ENCODE data around the gene ADCY9.
"Not testable (repeated sequence)": the region's sequence is repeated elsewhere in the genome, so short reads cannot be mapped to it uniquely, and the experiment has no call there.

Gene ADCY9

GRCh38 chr16:4116325-4117249 lies at the start of gene ADCY9:
Gene ADCY9, minus strand, starts transcription at chr16:4116442. Its CDS starts 1,000 bp downstream, at chr16:4115442.
- Histone ChIP-seq H3K27ac (ENCODE audit: low read length) (no peak within 1 kb of the TSS), H3K4me3 (ENCODE audit: low read length) (peak within 1 kb of the TSS; percentile 60), H3K4me1 (ENCODE audit: control insufficient read depth, low read depth, low read length) (no peaks in the 10 kb centered on the region), H3K9me3 (ENCODE audit: control insufficient read depth, low read depth, low read length) (no peaks in the 10 kb centered on the region), H3K36me3 (ENCODE audit: control insufficient read depth, low read depth, low read length) (no peaks in the 10 kb centered on the region), H3K9ac (ENCODE audit: low read length) (peak within 1 kb of the TSS; percentile 53), H3K27me3 (ENCODE audit: control insufficient read depth, insufficient read depth, low read length) (peaks cover 27% of the 10 kb centered on the region)

GRCh38 chr16:4160658-4161430 lies 44.6 kb upstream of the ADCY9 start:
- H3K9ac ChIP-seq (ENCODE audit: low read length): no peak overlapping the region
- no peaks in the 10 kb centered on the region for H3K9me3 ChIP-seq (ENCODE audit: control insufficient read depth, low read depth, low read length)
- H3K27me3 ChIP-seq (ENCODE audit: control insufficient read depth, insufficient read depth, low read length): no peaks in the 10 kb centered on the region
- H3K4me1 ChIP-seq (ENCODE audit: control insufficient read depth, low read depth, low read length): no peaks in the 10 kb centered on the region
- no peaks in the 10 kb centered on the region for H3K36me3 ChIP-seq (ENCODE audit: control insufficient read depth, low read depth, low read length)
- no peak overlapping the region for H3K27ac ChIP-seq (ENCODE audit: low read length)
- H3K4me3 ChIP-seq (ENCODE audit: low read length): no peak overlapping the region

- H3K9me3 ChIP-seq (ENCODE audit: control insufficient read depth, low read depth, low read length): no peaks in the 10 kb centered on the region
- H3K4me1 ChIP-seq (ENCODE audit: control insufficient read depth, low read depth, low read length): no peaks in the 10 kb centered on the region
- H3K4me3 ChIP-seq (ENCODE audit: low read length): no peak overlapping the region
- H3K36me3 ChIP-seq (ENCODE audit: control insufficient read depth, low read depth, low read length): no peaks in the 10 kb centered on the region
- no peaks in the 10 kb centered on the region for H3K27me3 ChIP-seq (ENCODE audit: control insufficient read depth, insufficient read depth, low read length)
- no peak overlapping the region for H3K9ac ChIP-seq (ENCODE audit: low read length)
- no peak overlapping the region for H3K27ac ChIP-seq (ENCODE audit: low read length)
Observed at GRCh38 chr16:4159726-4160125, 43.5 kb upstream of the ADCY9 start.

GRCh38 chr16:4158143-4159093 lies 42.2 kb upstream of the ADCY9 start:
- Histone ChIP-seq H3K9me3 (ENCODE audit: control insufficient read depth, low read depth, low read length) (no peaks in the 10 kb centered on the region), H3K36me3 (ENCODE audit: control insufficient read depth, low read depth, low read length) (no peaks in the 10 kb centered on the region), H3K27ac (ENCODE audit: low read length) (no peak overlapping the region), H3K4me1 (ENCODE audit: control insufficient read depth, low read depth, low read length) (no peaks in the 10 kb centered on the region), H3K9ac (ENCODE audit: low read length) (no peak overlapping the region), H3K4me3 (ENCODE audit: low read length) (no peak overlapping the region), H3K27me3 (ENCODE audit: control insufficient read depth, insufficient read depth, low read length) (no peaks in the 10 kb centered on the region)

GRCh38 chr16:4157376-4157825 lies 41.2 kb upstream of the ADCY9 start:
- Histone ChIP-seq H3K9me3 (ENCODE audit: control insufficient read depth, low read depth, low read length) (no peaks in the 10 kb centered on the region), H3K4me3 (ENCODE audit: low read length) (no peak overlapping the region), H3K36me3 (ENCODE audit: control insufficient read depth, low read depth, low read length) (no peaks in the 10 kb centered on the region), H3K4me1 (ENCODE audit: control insufficient read depth, low read depth, low read length) (no peaks in the 10 kb centered on the region), H3K27me3 (ENCODE audit: control insufficient read depth, insufficient read depth, low read length) (no peaks in the 10 kb centered on the region), H3K9ac (ENCODE audit: low read length) (no peak overlapping the region), H3K27ac (ENCODE audit: low read length) (no peak overlapping the region)

- not testable (repeated sequence) for H3K27ac ChIP-seq (ENCODE audit: low read length); H3K4me3 ChIP-seq (ENCODE audit: low read length)
Observed at GRCh38 chr16:4156503-4156902, 40.3 kb upstream of the ADCY9 start.

GRCh38 chr16:4153364-4153763 lies 37.1 kb upstream of the ADCY9 start:
- H3K9ac ChIP-seq (ENCODE audit: low read length); H3K27ac ChIP-seq (ENCODE audit: low read length); H3K27me3 ChIP-seq (ENCODE audit: control insufficient read depth, insufficient read depth, low read length); H3K4me3 ChIP-seq (ENCODE audit: low read length); H3K4me1 ChIP-seq (ENCODE audit: control insufficient read depth, low read depth, low read length); H3K36me3 ChIP-seq (ENCODE audit: control insufficient read depth, low read depth, low read length); H3K9me3 ChIP-seq (ENCODE audit: control insufficient read depth, low read depth, low read length): not testable (repeated sequence)

More at GRCh38 chr16:4156503-4156902, 40.3 kb upstream of the ADCY9 start:
- not testable (repeated sequence) for H3K9me3 ChIP-seq (ENCODE audit: control insufficient read depth, low read depth, low read length); H3K4me1 ChIP-seq (ENCODE audit: control insufficient read depth, low read depth, low read length); H3K9ac ChIP-seq (ENCODE audit: low read length); H3K27me3 ChIP-seq (ENCODE audit: control insufficient read depth, insufficient read depth, low read length); H3K36me3 ChIP-seq (ENCODE audit: control insufficient read depth, low read depth, low read length)

GRCh38 chr16:4152267-4152666 lies 36.0 kb upstream of the ADCY9 start:
- Histone ChIP-seq H3K27ac (ENCODE audit: low read length) (no peak overlapping the region), H3K9ac (ENCODE audit: low read length) (no peak overlapping the region), H3K27me3 (ENCODE audit: control insufficient read depth, insufficient read depth, low read length) (no peaks in the 10 kb centered on the region), H3K4me1 (ENCODE audit: control insufficient read depth, low read depth, low read length) (no peaks in the 10 kb centered on the region), H3K4me3 (ENCODE audit: low read length) (no peak overlapping the region), H3K9me3 (ENCODE audit: control insufficient read depth, low read depth, low read length) (no peaks in the 10 kb centered on the region), H3K36me3 (ENCODE audit: control insufficient read depth, low read depth, low read length) (no peaks in the 10 kb centered on the region)

GRCh38 chr16:4147236-4147635 lies 31.0 kb upstream of the ADCY9 start:
- Histone ChIP-seq H3K9me3 (ENCODE audit: control insufficient read depth, low read depth, low read length) (no peaks in the 10 kb centered on the region), H3K4me1 (ENCODE audit: control insufficient read depth, low read depth, low read length) (no peaks in the 10 kb centered on the region), H3K4me3 (ENCODE audit: low read length) (no peak overlapping the region), H3K27me3 (ENCODE audit: control insufficient read depth, insufficient read depth, low read length) (no peaks in the 10 kb centered on the region), H3K9ac (ENCODE audit: low read length) (no peak overlapping the region), H3K36me3 (ENCODE audit: control insufficient read depth, low read depth, low read length) (no peaks in the 10 kb centered on the region), H3K27ac (ENCODE audit: low read length) (no peak overlapping the region)

- no peak overlapping the region for H3K27ac ChIP-seq (ENCODE audit: low read length)
- no peak overlapping the region for H3K4me3 ChIP-seq (ENCODE audit: low read length)
- no peaks in the 10 kb centered on the region for H3K4me1 ChIP-seq (ENCODE audit: control insufficient read depth, low read depth, low read length)
- H3K36me3 ChIP-seq (ENCODE audit: control insufficient read depth, low read depth, low read length): no peaks in the 10 kb centered on the region
- no peak overlapping the region for H3K9ac ChIP-seq (ENCODE audit: low read length)
- no peaks in the 10 kb centered on the region for H3K27me3 ChIP-seq (ENCODE audit: control insufficient read depth, insufficient read depth, low read length)
- H3K9me3 ChIP-seq (ENCODE audit: control insufficient read depth, low read depth, low read length): no peaks in the 10 kb centered on the region
Observed at GRCh38 chr16:4142268-4142667, 26.0 kb upstream of the ADCY9 start.

- Histone ChIP-seq H3K9ac (ENCODE audit: low read length) (no peak overlapping the region), H3K36me3 (ENCODE audit: control insufficient read depth, low read depth, low read length) (no peaks in the 10 kb centered on the region), H3K9me3 (ENCODE audit: control insufficient read depth, low read depth, low read length) (no peaks in the 10 kb centered on the region), H3K27ac (ENCODE audit: low read length) (no peak overlapping the region), H3K4me1 (ENCODE audit: control insufficient read depth, low read depth, low read length) (no peaks in the 10 kb centered on the region), H3K27me3 (ENCODE audit: control insufficient read depth, insufficient read depth, low read length) (no peaks in the 10 kb centered on the region), H3K4me3 (ENCODE audit: low read length) (no peak overlapping the region)
Observed at GRCh38 chr16:4141604-4142003, 25.4 kb upstream of the ADCY9 start.
